ENCODE data around the gene BAG2. TPM values are rescaled to one million over a fixed set of nuclear protein-coding genes. Genes with fewer than 3 reads are reported as not detected.
A peak's percentile ranks its signal among the peaks of the same experiment; 100 is the strongest.

Gene BAG2
- total RNA-seq, 1 donor from 2014 or later, result 1.5 TPM

GRCh38 chr6:57221936-57222742 lies 50.0 kb downstream of the BAG2 start, which contains the start of gene RAB23:
Gene RAB23, minus strand, starts transcription at chr6:57222307. Its CDS starts 11,927 bp downstream, at chr6:57210380.
- DNase-seq (ENCODE audit: low spot score), result peak; percentile 92
- H3K27ac Mint-ChIP-seq, result peak within 1 kb of the TSS; percentile 99
- H2AFZ ChIP-seq (replicated peaks), result peak within 1 kb of the TSS; percentile 97
- peaks cover 7% of the 10 kb centered on the region for H3K27me3 Mint-ChIP-seq (ENCODE audit: insufficient read depth, low read depth)
- H3K27me3 ChIP-seq, result peaks cover 9% of the 10 kb centered on the region
- peaks cover 25% of the 10 kb centered on the region for H3K9me3 Mint-ChIP-seq
- peaks cover 19% of the 10 kb centered on the region for H3F3A ChIP-seq (ENCODE audit: low read depth)
- H3K4me3 ChIP-seq, result peak within 1 kb of the TSS; percentile 88
- H3K4me1 Mint-ChIP-seq, result peaks cover 27% of the 10 kb centered on the region
- peaks cover 13% of the 10 kb centered on the region for H3K4me1 ChIP-seq
- H3K4me3 Mint-ChIP-seq, result peak within 1 kb of the TSS; percentile 99
- peaks cover 4% of the 10 kb centered on the region for H3K9me3 ChIP-seq (ENCODE audit: low read depth)
- peaks cover 42% of the 10 kb centered on the region for H3K79me2 ChIP-seq (ENCODE audit: low read depth)
- H3K36me3 ChIP-seq, result no peaks in the 10 kb centered on the region
- no peaks in the 10 kb centered on the region for H4K20me1 ChIP-seq (ENCODE audit: low read depth)
- H3K27ac ChIP-seq, result peak within 1 kb of the TSS; percentile 87
- TF ChIP-seq CTCF (IDR thresholded peaks at IDR 0.05) (no peak), EZH2phosphoT487 (IDR thresholded peaks at IDR 0.05) (no peak), EZH2 (IDR thresholded peaks at IDR 0.05) (no peak)
- peak within 1 kb of the TSS; percentile 44 for H3K9ac ChIP-seq
- H3K4me2 ChIP-seq, result peak within 1 kb of the TSS; percentile 88
- peaks cover 24% of the 10 kb centered on the region for H3K36me3 Mint-ChIP-seq

- peaks cover 20% of the 10 kb centered on the region for H3K36me3 Mint-ChIP-seq
- peak; percentile 21 for DNase-seq (ENCODE audit: low spot score)
- H3K27me3 Mint-ChIP-seq (ENCODE audit: insufficient read depth, low read depth), result peaks cover 5% of the 10 kb centered on the region
- peak overlapping the region; percentile 99 for H3K4me3 Mint-ChIP-seq
- Histone ChIP-seq H4K20me1 (ENCODE audit: low read depth) (no peaks in the 10 kb centered on the region), H3K79me2 (ENCODE audit: low read depth) (peaks cover 37% of the 10 kb centered on the region), H3K9ac (no peak overlapping the region), H3K27ac (no peak overlapping the region), H3K36me3 (no peaks in the 10 kb centered on the region), H3K27me3 (peaks cover 9% of the 10 kb centered on the region), H3F3A (ENCODE audit: low read depth) (peaks cover 19% of the 10 kb centered on the region), H3K4me2 (peak overlapping the region; percentile 88), H3K9me3 (ENCODE audit: low read depth) (peaks cover 4% of the 10 kb centered on the region), H3K4me1 (peaks cover 13% of the 10 kb centered on the region), H2AFZ (replicated peaks) (peak overlapping the region; percentile 97), H3K4me3 (peak overlapping the region; percentile 88)
- TF ChIP-seq EZH2phosphoT487 (IDR thresholded peaks at IDR 0.05), result no peak
- TF ChIP-seq CTCF (IDR thresholded peaks at IDR 0.05), result no peak
- TF ChIP-seq EZH2 (IDR thresholded peaks at IDR 0.05), result no peak
- H3K9me3 Mint-ChIP-seq, result peaks cover 22% of the 10 kb centered on the region
- H3K27ac Mint-ChIP-seq, result no peak overlapping the region
- peaks cover 28% of the 10 kb centered on the region for H3K4me1 Mint-ChIP-seq
Observed at GRCh38 chr6:57222743-57223077, 50.6 kb downstream of the BAG2 start.

GRCh38 chr6:57224769-57225515 lies 52.8 kb downstream of the BAG2 start:
- Mint-ChIP-seq H3K4me1 (peaks cover 28% of the 10 kb centered on the region), H3K36me3 (peaks cover under 1% of the 10 kb centered on the region), H3K9me3 (peaks cover 1% of the 10 kb centered on the region), H3K27me3 (ENCODE audit: insufficient read depth, low read depth) (peaks cover 5% of the 10 kb centered on the region), H3K27ac (no peak overlapping the region), H3K4me3 (no peak overlapping the region)
- Histone ChIP-seq H4K20me1 (ENCODE audit: low read depth) (no peaks in the 10 kb centered on the region), H3K4me2 (no peak overlapping the region), H3K27me3 (peaks cover 9% of the 10 kb centered on the region), H3K9me3 (ENCODE audit: low read depth) (peaks cover 4% of the 10 kb centered on the region), H3K36me3 (no peaks in the 10 kb centered on the region), H3K4me3 (no peak overlapping the region), H3K27ac (no peak overlapping the region), H3K9ac (no peak overlapping the region), H2AFZ (replicated peaks) (no peak overlapping the region), H3F3A (ENCODE audit: low read depth) (peaks cover 19% of the 10 kb centered on the region), H3K79me2 (ENCODE audit: low read depth) (peaks cover 14% of the 10 kb centered on the region), H3K4me1 (peaks cover 13% of the 10 kb centered on the region)
- TF ChIP-seq EZH2 (IDR thresholded peaks at IDR 0.05) (no peak), EZH2phosphoT487 (IDR thresholded peaks at IDR 0.05) (no peak), CTCF (IDR thresholded peaks at IDR 0.05) (no peak)
- DNase-seq (ENCODE audit: low spot score), result no peak

Measured in neural progenitor cell (in vitro differentiated cells).